ENCODE data around the gene MLLT11.

DNA sequence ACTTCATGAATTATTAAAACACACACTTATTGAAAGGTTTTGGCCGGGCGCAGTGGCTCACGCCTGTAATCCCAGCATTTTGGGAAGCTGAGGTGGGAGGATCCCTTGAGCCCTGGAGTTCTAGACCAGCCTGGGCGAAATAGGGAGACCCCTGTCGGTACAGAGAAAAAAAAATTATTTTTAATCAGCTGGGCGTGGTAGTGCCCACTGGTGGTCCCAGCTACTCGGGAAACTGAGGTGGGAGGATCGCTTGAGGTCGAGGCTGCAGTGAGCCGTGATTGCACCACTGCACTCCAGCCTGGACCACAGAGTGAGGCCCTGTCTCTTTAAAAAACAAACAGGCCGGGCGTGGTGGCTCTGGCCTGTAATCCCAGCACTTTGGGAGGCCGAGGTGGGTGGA, 12.0 kb downstream of the MLLT11 start:
- TF ChIP-seq, protein P1, sequence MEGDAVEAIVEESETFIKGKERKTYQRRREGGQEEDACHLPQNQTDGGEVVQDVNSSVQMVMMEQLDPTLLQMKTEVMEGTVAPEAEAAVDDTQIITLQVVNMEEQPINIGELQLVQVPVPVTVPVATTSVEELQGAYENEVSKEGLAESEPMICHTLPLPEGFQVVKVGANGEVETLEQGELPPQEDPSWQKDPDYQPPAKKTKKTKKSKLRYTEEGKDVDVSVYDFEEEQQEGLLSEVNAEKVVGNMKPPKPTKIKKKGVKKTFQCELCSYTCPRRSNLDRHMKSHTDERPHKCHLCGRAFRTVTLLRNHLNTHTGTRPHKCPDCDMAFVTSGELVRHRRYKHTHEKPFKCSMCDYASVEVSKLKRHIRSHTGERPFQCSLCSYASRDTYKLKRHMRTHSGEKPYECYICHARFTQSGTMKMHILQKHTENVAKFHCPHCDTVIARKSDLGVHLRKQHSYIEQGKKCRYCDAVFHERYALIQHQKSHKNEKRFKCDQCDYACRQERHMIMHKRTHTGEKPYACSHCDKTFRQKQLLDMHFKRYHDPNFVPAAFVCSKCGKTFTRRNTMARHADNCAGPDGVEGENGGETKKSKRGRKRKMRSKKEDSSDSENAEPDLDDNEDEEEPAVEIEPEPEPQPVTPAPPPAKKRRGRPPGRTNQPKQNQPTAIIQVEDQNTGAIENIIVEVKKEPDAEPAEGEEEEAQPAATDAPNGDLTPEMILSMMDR (IDR thresholded peaks at IDR 0.05; ENCODE audit: low read length) = peak; percentile 49
- TF ChIP-seq EZH2 (IDR thresholded peaks at IDR 0.05; ENCODE audit: borderline replicate concordance, low read length) = no peak

Data from OCI-LY1 (cell line).